ENCODE data around the gene CYP2A6.
"Not testable (repeated sequence)": the region's sequence is repeated elsewhere in the genome, so short reads cannot be mapped to it uniquely, and the experiment has no call there.

The CYP2A6 gene, protein sequence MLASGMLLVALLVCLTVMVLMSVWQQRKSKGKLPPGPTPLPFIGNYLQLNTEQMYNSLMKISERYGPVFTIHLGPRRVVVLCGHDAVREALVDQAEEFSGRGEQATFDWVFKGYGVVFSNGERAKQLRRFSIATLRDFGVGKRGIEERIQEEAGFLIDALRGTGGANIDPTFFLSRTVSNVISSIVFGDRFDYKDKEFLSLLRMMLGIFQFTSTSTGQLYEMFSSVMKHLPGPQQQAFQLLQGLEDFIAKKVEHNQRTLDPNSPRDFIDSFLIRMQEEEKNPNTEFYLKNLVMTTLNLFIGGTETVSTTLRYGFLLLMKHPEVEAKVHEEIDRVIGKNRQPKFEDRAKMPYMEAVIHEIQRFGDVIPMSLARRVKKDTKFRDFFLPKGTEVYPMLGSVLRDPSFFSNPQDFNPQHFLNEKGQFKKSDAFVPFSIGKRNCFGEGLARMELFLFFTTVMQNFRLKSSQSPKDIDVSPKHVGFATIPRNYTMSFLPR

DNA sequence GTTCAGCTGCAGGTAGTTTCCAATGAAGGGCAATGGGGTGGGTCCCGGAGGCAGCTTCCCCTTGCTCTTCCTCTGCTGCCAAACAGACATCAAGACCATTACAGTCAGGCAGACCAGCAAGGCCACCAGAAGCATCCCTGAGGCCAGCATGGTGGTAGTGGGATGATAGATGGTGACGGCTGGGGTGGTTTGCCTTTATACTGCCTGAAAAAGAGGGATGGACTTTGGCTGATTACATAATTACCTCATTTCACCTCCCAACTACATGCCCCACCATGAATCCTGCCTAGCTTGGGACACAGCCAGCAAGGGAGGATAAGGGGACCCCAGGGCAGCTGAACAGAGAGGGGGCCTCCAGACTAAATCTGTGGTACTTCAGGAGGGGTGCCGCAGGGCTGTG lies at the start of gene CYP2A6:
TSS of gene CYP2A6 (minus strand) at position 171 of the 400 bp plus-strand sequence. CDS start at position 150, 21 bp downstream.
- not testable (repeated sequence) for DNase-seq

DNA sequence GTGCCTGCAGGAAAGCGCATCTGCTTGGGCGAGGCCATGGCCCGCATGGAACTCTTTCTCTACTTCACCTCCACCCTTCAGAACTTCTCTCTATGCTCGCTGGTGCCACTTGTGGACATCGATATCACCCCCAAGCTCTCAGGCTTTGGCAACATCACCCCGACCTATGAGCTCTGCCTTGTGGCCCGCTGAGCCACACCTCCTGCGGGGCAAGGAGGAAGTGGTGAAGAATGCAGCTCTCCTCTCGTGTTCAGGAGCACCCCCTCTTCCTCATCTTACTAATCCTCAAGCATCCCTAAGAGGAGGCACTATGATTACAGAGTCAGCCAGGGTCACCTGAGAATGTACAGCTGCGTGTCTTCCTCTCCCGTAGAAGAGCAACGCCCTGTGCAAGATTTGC lies 49.7 kb upstream of the CYP2A6 start:
- not testable (repeated sequence) for DNase-seq

DNA sequence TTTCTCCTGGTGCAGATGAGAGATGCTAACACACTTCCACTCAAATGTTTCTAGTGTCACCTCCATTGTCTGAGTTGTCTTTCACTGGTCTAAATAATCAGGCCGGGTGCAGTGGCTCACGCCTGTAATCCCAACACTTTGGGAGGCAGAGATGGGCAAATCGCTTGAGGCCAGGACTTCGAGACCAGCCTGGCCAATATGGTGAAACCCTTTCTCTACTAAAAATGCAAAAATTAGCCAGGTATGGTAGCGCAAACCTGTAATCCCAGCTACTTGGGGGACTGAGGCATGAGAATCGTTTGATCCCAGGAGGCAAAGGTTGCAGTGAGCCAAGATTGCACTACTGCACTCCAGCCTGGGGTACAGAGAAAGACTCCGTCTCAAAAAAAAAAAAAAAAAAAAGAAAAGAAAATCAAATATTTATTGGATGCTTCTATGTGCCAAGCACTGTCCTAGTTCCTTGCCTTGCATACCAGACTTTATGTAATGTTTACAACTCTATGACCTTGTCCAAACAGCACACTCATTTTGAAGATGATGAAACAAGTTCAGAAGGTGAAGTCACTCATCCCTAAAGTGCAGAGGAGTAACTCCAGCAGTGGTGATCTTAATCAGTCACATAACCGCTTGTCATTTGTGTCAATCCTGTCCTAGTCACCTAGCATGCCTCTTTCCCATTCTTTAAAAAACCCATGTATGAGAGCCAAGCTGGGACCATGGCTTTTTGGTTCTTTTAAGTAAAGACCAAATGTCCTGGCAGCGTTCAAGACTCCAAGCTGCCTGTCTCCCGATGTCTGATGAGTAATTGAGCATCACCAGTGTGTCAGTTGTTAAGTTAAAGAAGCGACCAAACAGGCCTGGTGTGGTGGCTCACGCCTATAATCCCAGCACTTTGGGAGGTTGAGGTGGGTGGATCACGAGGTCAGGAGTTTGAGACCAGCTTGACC lies 46.9 kb upstream of the CYP2A6 start:
- not testable (repeated sequence) for DNase-seq

DNA sequence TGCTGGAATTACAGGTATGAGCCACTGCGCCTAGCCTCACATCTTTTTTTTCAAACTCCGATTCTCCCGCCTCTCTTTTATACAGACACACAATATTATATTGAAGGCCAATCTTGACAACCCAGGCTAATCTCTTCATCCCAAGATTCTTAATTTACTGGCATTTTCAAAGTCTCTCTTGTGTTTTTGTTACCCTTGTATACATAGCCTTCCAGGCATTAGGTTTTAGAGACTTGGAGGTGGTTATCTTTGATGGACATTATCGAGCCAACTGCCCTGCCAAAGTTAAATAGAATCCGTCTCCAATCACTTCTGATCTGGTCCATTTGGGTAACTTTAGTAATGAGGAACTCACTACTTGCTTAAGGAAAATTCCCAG lies 46.2 kb upstream of the CYP2A6 start:
- no peak for DNase-seq

GRCh38 chr19:40893112-40893511 lies 42.9 kb upstream of the CYP2A6 start:
- DNase-seq: no peak

DNA sequence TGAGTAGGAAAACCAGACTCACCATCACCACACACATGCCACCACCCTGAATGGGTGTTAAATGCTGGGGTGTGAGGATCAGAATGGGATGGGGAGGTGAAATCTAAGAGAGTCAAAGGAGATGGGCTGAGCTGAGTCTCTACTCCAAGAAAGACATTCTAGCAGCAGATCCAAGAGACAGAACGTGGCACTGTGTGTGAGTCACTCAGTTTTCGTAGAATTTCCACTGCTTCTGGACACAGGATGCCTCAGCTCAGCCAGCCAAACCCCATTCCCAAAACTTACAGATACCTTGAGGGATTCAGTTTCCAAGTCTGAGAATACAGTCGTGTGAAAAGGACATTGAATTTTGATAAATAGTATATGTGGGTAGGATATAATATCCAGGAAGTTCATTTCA lies 39.1 kb upstream of the CYP2A6 start:
- no peak for DNase-seq

DNA sequence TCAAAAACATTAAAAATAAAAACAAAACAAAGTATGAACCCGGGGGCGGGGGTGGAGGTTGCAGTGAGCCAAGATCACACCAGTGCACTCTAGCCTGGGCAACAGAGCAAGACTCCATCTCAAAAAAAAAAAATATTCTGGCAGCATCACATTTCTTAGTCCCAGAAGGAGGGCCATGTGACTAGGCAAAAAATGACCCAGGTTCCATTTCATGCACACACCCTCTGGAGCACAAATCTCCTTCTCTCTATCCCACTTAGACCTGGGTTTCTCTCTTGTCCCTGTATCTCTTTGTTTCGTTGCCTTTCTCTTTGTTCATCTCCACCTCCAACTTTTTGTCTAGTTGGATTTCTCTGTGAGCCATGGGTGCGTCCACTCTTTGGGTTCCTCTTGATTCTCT lies 37.9 kb upstream of the CYP2A6 start:
- DNase-seq: no peak

GRCh38 chr19:40884187-40884931 lies 34.1 kb upstream of the CYP2A6 start:
- DNase-seq: not testable (repeated sequence)

DNA sequence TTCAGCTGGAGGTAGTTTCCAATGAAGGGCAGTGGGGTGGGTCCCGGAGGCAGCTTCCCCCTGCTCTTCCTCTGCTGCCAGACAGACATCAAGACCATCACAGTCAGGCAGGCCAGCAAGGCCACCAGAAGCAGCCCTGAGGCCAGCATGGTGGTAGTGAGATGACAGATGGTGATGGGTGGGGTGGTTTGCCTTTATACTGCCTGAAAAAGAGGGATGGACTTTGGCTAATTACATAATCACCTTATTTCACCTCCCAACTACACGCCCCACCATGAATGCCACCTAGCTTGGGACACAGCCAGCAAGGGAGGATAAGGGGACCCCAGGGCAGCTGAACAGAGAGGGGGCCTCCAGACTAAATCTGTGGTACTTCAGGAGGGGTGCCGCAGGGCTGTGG lies 31.8 kb upstream of the CYP2A6 start, which contains the start of gene CYP2A7:
TSS of gene CYP2A7 (minus strand) at position 170 of the 400 bp plus-strand sequence. CDS start at position 149, 21 bp downstream.
- not testable (repeated sequence) for DNase-seq

- DNase-seq: not testable (repeated sequence)
Observed at GRCh38 chr19:40879349-40879748, 29.1 kb upstream of the CYP2A6 start.

DNA sequence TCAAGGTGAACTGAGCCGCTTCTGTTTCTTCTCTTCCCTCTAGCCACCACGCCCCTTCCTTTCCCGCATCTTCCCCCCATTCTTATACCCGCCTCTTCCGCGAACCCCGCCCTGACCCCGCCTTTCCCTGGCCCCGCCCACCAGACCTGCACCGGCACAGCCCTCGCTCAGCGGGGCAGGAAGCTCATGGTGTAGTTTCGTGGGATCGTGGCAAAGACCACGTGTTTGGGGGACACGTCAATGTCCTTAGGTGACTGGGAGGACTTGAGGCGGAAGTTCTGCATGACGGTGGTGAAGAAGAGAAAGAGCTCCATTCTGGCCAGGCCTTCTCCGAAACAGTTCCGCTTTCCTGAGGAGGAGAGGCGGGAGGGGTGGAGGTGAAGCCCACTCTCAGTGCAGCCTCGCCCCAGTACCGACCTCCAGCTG lies 25.3 kb upstream of the CYP2A6 start:
- not testable (repeated sequence) for DNase-seq

- DNase-seq: not testable (repeated sequence)
Observed at GRCh38 chr19:40874874-40875273, 24.6 kb upstream of the CYP2A6 start.

- DNase-seq: not testable (repeated sequence)
Observed at GRCh38 chr19:40873873-40874272, 23.6 kb upstream of the CYP2A6 start.

DNA sequence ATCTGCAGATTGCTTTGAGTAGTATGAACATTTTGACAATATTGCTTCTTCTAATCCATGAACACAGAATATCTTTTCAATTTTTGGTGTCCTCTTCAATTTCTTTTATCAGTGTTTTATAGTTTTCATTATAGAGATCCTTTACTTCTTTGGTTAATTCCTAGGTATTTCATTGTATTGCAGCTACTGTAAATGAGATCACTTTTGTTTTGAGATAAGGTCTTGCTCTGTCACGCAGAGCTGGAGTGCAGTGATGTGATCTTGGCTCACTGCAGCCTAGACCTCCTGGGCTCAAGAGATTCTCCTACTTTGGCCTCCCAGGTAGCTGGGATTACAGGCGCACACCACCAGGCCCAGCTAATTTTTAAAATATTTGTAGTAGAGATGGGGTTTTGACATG lies 22.0 kb upstream of the CYP2A6 start:
- no peak for DNase-seq

- DNase-seq: no peak
Observed at GRCh38 chr19:40867701-40868100, 17.5 kb upstream of the CYP2A6 start.

- not testable (repeated sequence) for DNase-seq
Observed at GRCh38 chr19:40864739-40865496, 14.7 kb upstream of the CYP2A6 start.

DNA sequence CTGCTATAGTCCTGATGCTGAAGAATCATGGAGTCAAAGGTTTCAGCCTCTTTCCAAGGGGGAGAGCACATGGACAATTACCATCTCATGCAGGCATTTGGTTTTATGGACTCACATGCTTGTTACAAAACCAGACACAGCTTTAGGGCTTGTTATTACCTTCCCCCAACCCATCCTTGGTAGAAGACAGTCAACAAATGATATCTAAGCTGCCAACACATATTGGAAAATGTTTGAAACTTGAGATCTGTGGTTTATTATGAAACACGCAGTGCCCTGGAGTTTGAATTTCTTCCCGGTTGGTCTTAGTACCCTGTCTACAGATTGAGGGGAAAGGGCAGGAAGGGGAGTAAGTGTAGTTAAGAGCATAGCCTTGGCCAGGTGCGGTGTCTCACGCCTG lies 12.5 kb upstream of the CYP2A6 start:
- DNase-seq: no peak

DNA sequence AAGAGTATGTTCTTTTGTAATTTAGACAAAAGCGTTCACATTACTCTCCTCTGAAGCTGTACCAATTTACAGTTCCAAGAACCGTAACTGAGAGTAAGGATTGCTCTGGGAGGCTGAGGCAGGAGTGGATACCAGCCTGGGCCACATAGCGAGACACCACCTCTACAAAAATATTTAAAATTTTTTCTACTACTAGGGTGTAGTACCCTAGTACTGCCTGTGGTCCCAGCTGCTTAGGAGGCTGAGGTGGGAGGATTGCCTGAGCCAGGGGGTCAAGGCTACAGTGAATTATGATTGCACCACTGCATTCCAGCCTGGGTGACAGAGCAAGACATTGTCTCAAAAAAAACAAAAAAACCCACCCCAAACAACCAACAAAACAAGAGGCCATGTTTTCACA lies 12.1 kb upstream of the CYP2A6 start:
- no peak for DNase-seq

GRCh38 chr19:40858109-40858508 lies 7.9 kb upstream of the CYP2A6 start:
- DNase-seq: no peak

GRCh38 chr19:40852467-40853152 lies 2.4 kb upstream of the CYP2A6 start:
- not testable (repeated sequence) for DNase-seq

DNA sequence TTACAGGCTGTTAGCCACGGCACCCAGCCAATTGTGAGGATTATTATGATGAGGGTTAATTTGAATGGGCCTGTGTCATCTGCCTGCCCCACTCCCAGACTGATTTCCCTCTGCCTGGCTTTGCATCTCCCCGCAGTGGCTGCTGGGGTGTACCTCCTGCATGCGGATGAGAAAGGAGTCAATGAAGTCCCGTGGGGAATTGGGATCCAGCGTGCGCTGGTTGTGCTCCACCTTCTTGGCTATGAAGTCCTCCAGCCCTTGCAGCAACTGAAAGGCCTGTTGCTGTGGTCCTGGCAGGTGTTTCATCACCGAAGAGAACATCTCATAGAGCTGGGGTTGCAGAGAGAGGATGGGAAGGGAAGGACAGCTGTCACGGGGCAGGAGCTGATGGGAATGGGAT lies 3.5 kb downstream of the CYP2A6 start:
- not testable (repeated sequence) for DNase-seq

Data from NCI-H2081 treated with DMSO at 0.1 percent for 48 hours (cell line).